Measurements from ENCODE around the gene SEMA6D. TPM values are rescaled to one million over a fixed set of nuclear protein-coding genes. Genes with fewer than 3 reads are reported as not detected.

The SEMA6D gene, protein sequence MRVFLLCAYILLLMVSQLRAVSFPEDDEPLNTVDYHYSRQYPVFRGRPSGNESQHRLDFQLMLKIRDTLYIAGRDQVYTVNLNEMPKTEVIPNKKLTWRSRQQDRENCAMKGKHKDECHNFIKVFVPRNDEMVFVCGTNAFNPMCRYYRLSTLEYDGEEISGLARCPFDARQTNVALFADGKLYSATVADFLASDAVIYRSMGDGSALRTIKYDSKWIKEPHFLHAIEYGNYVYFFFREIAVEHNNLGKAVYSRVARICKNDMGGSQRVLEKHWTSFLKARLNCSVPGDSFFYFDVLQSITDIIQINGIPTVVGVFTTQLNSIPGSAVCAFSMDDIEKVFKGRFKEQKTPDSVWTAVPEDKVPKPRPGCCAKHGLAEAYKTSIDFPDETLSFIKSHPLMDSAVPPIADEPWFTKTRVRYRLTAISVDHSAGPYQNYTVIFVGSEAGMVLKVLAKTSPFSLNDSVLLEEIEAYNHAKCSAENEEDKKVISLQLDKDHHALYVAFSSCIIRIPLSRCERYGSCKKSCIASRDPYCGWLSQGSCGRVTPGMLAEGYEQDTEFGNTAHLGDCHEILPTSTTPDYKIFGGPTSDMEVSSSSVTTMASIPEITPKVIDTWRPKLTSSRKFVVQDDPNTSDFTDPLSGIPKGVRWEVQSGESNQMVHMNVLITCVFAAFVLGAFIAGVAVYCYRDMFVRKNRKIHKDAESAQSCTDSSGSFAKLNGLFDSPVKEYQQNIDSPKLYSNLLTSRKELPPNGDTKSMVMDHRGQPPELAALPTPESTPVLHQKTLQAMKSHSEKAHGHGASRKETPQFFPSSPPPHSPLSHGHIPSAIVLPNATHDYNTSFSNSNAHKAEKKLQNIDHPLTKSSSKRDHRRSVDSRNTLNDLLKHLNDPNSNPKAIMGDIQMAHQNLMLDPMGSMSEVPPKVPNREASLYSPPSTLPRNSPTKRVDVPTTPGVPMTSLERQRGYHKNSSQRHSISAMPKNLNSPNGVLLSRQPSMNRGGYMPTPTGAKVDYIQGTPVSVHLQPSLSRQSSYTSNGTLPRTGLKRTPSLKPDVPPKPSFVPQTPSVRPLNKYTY
- 10 to 100 TPM in 3 of 4 donors, 1 to 10 TPM in 1; 7.0 to 28.3 (median 22.3) TPM for total RNA-seq
- 6.5 TPM for polyA plus RNA-seq
- long read RNA-seq, donor 1, partial matches to known transcripts: 0 of 5 reads
- long read RNA-seq, donor 1, other reads (novel, unspliced or antisense): 5 of 5 reads
- long read RNA-seq, donor 2, partial matches to known transcripts: 0 of 5 reads
- long read RNA-seq, donor 2, other reads (novel, unspliced or antisense): 3 of 5 reads
- long read RNA-seq, donor 3, partial matches to known transcripts: 0 of 8 reads
- long read RNA-seq, donor 3, other reads (novel, unspliced or antisense): 6 of 8 reads
- long read RNA-seq, donor 4, full-length matches to known transcripts: 5 of 10 reads
- long read RNA-seq, donor 4, partial matches to known transcripts: 1 of 10 reads
- long read RNA-seq, donor 4, other reads (novel, unspliced or antisense): 4 of 10 reads

DNA sequence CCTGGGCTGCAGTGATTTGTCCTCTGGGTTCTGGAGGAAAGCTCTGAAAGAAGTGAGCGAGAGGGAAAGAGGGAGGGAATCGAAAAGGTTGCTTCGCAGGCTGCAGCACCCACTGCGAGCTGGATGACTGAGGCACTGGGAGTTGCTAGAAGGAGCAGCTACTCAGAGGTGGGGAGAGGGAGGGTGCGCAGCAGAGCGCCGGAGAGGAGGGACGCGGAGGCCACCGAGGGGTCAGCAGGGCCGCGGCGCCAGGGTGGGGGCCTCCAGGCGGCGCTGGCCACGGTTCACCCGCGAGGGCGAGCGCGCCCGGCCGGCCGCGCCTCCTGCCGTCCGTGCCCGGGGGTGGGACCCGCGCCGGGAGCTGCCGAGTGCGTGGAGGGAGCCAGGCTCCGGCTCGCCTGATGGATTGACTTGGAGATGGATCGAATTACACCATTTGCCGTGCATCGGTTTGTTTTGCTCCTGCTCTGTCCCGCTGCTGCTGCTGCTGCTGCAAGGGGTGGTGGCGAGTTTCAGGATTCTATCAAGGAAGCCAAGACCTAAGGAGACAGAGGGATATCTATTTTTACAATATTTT is at the start of gene SEMA6D:
SEMA6D (plus strand) TSS at position 470 of the 577 bp plus-strand sequence. CDS start 42,294 bp downstream, outside the sequence.
- peak; percentile 84 to 91 for ATAC-seq

DNA sequence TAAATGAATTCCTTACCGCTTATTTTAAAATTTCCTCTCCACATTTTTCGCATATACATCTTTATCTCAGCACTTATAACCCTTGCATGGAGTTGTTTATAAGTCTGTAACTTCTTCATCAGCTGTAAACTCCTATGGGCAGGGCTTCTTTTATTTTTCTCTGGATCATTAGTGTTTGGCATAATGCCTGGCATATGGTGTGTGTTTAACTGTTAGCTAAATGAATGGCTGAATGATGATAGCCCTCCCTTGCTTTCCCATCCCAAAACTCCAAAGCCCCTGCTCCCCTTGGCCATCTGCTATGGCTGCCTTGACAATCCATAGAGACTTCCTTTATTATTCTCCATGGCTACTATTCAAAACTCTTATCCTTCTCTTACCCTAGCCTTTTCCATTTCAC is 48.1 kb upstream of the SEMA6D start:
- 92% methylated on average over 2 of the region's 2 CpGs for WGBS
- Histone ChIP-seq H3K4me1 (ENCODE audit: control insufficient read depth, insufficient read depth, low read length) (peaks cover 9% of the 10 kb centered on the region), H3K9me3 (ENCODE audit: control insufficient read depth, low read length) (no peaks in the 10 kb centered on the region), H3K27me3 (ENCODE audit: control insufficient read depth, insufficient read depth) (no peaks in the 10 kb centered on the region), H3K27ac (ENCODE audit: low read length) (no peak overlapping the region), H3K4me3 (ENCODE audit: low read length) (no peak overlapping the region)
- intact Hi-C loops (cut with DNase I): no loop called here
- no peak for ATAC-seq
- DNase-seq: no peak

More for the DNA sequence above, at the start of gene SEMA6D:
- Histone ChIP-seq H3K4me1 (ENCODE audit: control insufficient read depth, insufficient read depth, low read length) (peaks cover 4% of the 10 kb centered on the region), H3K4me3 (ENCODE audit: low read length) (peak within 1 kb of the TSS; percentile 96), H3K27ac (ENCODE audit: low read length) (peak within 1 kb of the TSS; percentile 95), H3K27me3 (ENCODE audit: control insufficient read depth, insufficient read depth) (no peaks in the 10 kb centered on the region), H3K9me3 (ENCODE audit: control insufficient read depth, low read length) (no peaks in the 10 kb centered on the region)
- DNase-seq: peak; percentile 83 to 94 (median 94)
- intact Hi-C loops (cut with DNase I): loop anchor here in 3 of 4 donors (5.0 to 10.0 kb wide), 5 partner anchors 212 to 522 kb away; no protein-coding TSS in a partner anchor
- 1% methylated on average over 40 of the region's 40 CpGs for WGBS

DNA sequence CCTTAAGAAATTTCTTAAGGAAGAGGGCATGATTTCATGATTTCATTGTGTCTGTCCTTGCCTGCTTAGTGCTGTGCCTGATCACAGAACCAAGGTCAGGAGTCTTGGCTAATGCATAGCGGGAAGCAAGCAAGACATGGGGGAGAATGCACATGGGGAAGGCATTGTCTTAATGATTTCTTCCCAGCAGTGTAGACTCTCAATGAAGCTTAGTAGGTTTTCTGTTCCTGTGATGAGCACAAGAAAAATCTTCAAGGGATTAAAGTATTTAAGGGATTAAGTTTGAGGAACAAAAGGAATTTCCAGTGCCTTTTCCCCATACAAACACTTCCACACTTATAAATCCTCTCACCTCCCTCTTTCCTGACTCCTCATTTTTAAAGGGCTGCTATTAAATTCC is 46.9 kb upstream of the SEMA6D start:
- no peak for ATAC-seq
- no peak for DNase-seq
- peaks cover 9% of the 10 kb centered on the region for H3K4me1 ChIP-seq (ENCODE audit: control insufficient read depth, insufficient read depth, low read length)
- H3K4me3 ChIP-seq (ENCODE audit: low read length): no peak overlapping the region
- H3K27ac ChIP-seq (ENCODE audit: low read length): no peak overlapping the region
- H3K9me3 ChIP-seq (ENCODE audit: control insufficient read depth, low read length): no peaks in the 10 kb centered on the region
- no peaks in the 10 kb centered on the region for H3K27me3 ChIP-seq (ENCODE audit: control insufficient read depth, insufficient read depth)
- intact Hi-C loops (cut with DNase I): no loop called here
- 98% methylated on average over 1 of the region's 1 CpG for WGBS

- Histone ChIP-seq H3K27ac (ENCODE audit: low read length) (peak overlapping the region; percentile 90), H3K4me3 (ENCODE audit: low read length) (no peak overlapping the region), H3K9me3 (ENCODE audit: control insufficient read depth, low read length) (no peaks in the 10 kb centered on the region), H3K4me1 (ENCODE audit: control insufficient read depth, insufficient read depth, low read length) (peaks cover 9% of the 10 kb centered on the region), H3K27me3 (ENCODE audit: control insufficient read depth, insufficient read depth) (no peaks in the 10 kb centered on the region)
- ATAC-seq (peak; percentile 90 to 96), DNase-seq (peak; percentile 20 to 51 (median 45))
- WGBS: 2% methylated on average over 5 of the region's 5 CpGs
- intact Hi-C loops (cut with DNase I): no loop called here
Observed at GRCh38 chr15:47673232-47673761, 44.0 kb upstream of the SEMA6D start.

DNA sequence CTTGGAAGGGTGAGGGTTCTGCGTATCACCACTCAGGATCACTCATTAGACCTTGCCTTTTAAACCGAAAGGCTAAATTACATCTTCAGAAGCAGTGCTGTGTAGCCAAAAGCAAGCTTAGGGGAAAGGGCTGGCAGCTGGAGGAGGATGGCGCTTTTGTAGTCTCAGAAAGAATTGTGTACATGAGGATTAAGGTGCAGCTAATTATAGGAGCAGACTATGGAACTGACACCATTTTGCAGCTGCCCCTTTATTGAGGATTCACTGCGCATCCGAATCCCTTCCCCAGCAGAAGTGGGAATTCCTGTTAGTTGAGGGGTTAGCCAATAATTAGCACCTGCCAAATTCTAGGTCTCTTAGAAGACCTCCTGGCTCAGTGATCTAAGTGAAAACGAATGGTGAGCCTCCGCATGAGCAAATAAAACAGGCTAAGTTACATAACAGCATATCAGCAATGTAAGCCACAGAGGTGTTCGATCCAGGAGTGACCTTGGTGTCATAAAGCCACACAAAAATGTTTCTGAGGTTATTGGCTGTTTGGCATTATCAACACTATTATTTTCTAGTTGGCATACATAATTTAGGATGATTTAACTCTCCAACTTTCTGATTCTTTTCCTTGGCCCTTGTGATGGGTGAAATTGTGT is 42.6 kb upstream of the SEMA6D start:
- Histone ChIP-seq H3K9me3 (ENCODE audit: control insufficient read depth, low read length) (no peaks in the 10 kb centered on the region), H3K27ac (ENCODE audit: low read length) (no peak overlapping the region), H3K27me3 (ENCODE audit: control insufficient read depth, insufficient read depth) (no peaks in the 10 kb centered on the region), H3K4me1 (ENCODE audit: control insufficient read depth, insufficient read depth, low read length) (peaks cover 9% of the 10 kb centered on the region), H3K4me3 (ENCODE audit: low read length) (no peak overlapping the region)
- DNase-seq (no peak), ATAC-seq (no peak)
- 96% methylated on average over 8 of the region's 8 CpGs for WGBS
- intact Hi-C loops (cut with DNase I): no loop called here

DNA sequence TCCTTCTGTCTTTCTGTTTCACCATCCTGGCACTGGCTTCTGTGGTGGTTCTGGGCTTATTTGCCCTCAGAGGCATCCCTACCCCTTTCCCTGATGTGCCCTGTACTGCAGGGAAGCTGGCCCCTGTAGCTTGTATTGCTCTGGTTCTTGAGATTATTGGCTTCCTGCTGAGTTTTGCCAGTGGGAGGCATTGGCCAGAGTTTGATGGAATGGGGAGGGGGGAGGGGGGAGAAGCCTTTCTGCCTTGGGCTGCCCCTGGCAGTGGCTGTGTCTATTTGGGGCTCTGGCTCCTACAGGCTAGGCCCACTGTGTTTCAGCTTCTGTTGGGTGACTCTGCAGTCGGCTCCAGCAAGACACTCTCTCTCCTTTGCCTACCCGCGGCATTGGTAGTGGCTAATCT is 41.6 kb upstream of the SEMA6D start:
- WGBS: 92% methylated on average over 3 of the region's 3 CpGs
- no peak for DNase-seq

DNA sequence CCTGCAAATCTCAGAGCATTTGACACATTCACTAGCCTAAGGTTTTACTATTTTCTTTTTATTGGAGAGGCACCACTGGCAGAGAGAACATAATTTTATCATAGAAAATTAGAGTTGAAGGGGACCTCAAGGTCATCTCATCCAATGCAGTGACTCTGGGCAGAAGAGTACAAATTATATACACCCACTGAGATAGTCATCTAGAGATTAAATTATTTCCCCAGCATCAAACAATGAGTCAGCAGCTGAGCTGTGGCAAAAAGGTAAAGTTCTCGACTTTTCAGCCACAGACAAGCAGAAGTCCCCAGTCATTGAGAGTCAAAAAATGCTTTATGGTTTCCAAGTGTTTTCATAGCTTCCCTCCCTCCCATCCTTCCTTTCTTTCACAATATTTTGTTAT is 39.3 kb upstream of the SEMA6D start:
- Histone ChIP-seq H3K4me3 (ENCODE audit: low read length) (no peak overlapping the region), H3K9me3 (ENCODE audit: control insufficient read depth, low read length) (no peaks in the 10 kb centered on the region), H3K27ac (ENCODE audit: low read length) (no peak overlapping the region), H3K4me1 (ENCODE audit: control insufficient read depth, insufficient read depth, low read length) (peaks cover 9% of the 10 kb centered on the region), H3K27me3 (ENCODE audit: control insufficient read depth, insufficient read depth) (no peaks in the 10 kb centered on the region)
- intact Hi-C loops (cut with DNase I): no loop called here
- ATAC-seq (no peak), DNase-seq (no peak)
- WGBS: 81% methylated on average over 1 of the region's 1 CpG

More for the DNA sequence above, 41.6 kb upstream of the SEMA6D start:
- no peaks in the 10 kb centered on the region for H3K27me3 ChIP-seq (ENCODE audit: control insufficient read depth, insufficient read depth)
- intact Hi-C loops (cut with DNase I): no loop called here
- H3K4me3 ChIP-seq (ENCODE audit: low read length): no peak overlapping the region
- H3K4me1 ChIP-seq (ENCODE audit: control insufficient read depth, insufficient read depth, low read length): peaks cover 9% of the 10 kb centered on the region
- H3K9me3 ChIP-seq (ENCODE audit: control insufficient read depth, low read length): no peaks in the 10 kb centered on the region
- ATAC-seq: no peak
- H3K27ac ChIP-seq (ENCODE audit: low read length): no peak overlapping the region

DNA sequence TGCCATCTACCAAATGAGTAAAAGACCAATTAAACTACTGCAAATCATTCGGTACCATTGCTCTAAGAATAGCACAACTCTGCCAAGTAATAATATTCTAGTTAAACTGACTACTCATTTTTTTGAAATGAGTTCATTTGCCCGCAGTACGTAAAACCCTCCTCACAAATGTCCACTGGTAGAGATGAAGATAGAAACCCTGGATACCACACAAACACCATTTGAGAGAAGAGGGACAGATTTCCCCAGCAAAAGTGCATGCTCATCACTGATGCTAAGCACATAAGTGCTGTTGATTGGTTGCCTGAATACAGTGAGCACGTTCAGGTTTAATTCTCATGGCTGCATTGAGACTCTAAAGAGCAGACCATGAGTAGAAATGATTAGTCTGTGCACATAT is 34.6 kb upstream of the SEMA6D start:
- H3K4me1 ChIP-seq (ENCODE audit: control insufficient read depth, insufficient read depth, low read length): no peaks in the 10 kb centered on the region
- H3K27ac ChIP-seq (ENCODE audit: low read length): no peak overlapping the region
- ATAC-seq: no peak
- intact Hi-C loops (cut with DNase I): no loop called here
- H3K27me3 ChIP-seq (ENCODE audit: control insufficient read depth, insufficient read depth): no peaks in the 10 kb centered on the region
- 89% methylated on average over 4 of the region's 4 CpGs for WGBS
- no peaks in the 10 kb centered on the region for H3K9me3 ChIP-seq (ENCODE audit: control insufficient read depth, low read length)
- no peak for DNase-seq
- H3K4me3 ChIP-seq (ENCODE audit: low read length): no peak overlapping the region

GRCh38 chr15:47685141-47685870 is 32.0 kb upstream of the SEMA6D start:
- H3K27ac ChIP-seq (ENCODE audit: low read length): no peak overlapping the region
- H3K27me3 ChIP-seq (ENCODE audit: control insufficient read depth, insufficient read depth): no peaks in the 10 kb centered on the region
- no peaks in the 10 kb centered on the region for H3K9me3 ChIP-seq (ENCODE audit: control insufficient read depth, low read length)
- no peak for DNase-seq
- intact Hi-C loops (cut with DNase I): no loop called here
- H3K4me3 ChIP-seq (ENCODE audit: low read length): no peak overlapping the region
- no peaks in the 10 kb centered on the region for H3K4me1 ChIP-seq (ENCODE audit: control insufficient read depth, insufficient read depth, low read length)
- 90% methylated on average over 3 of the region's 3 CpGs for WGBS
- no peak for ATAC-seq
